Measurements from ENCODE around the gene PTPN22. TPM values are rescaled to one million over a fixed set of nuclear protein-coding genes. Genes with fewer than 3 reads are reported as not detected.

Gene PTPN22
- total and polyA plus RNA-seq, 8 donors = 0.57 to 2.3 (median 1.1) TPM

GRCh38 chr1:113805639-113806038 lies 65.9 kb downstream of the PTPN22 start:
- TF ChIP-seq, protein P1, sequence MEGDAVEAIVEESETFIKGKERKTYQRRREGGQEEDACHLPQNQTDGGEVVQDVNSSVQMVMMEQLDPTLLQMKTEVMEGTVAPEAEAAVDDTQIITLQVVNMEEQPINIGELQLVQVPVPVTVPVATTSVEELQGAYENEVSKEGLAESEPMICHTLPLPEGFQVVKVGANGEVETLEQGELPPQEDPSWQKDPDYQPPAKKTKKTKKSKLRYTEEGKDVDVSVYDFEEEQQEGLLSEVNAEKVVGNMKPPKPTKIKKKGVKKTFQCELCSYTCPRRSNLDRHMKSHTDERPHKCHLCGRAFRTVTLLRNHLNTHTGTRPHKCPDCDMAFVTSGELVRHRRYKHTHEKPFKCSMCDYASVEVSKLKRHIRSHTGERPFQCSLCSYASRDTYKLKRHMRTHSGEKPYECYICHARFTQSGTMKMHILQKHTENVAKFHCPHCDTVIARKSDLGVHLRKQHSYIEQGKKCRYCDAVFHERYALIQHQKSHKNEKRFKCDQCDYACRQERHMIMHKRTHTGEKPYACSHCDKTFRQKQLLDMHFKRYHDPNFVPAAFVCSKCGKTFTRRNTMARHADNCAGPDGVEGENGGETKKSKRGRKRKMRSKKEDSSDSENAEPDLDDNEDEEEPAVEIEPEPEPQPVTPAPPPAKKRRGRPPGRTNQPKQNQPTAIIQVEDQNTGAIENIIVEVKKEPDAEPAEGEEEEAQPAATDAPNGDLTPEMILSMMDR (IDR thresholded peaks at IDR 0.05) = no peak
- no peak for FAIRE-seq

DNA sequence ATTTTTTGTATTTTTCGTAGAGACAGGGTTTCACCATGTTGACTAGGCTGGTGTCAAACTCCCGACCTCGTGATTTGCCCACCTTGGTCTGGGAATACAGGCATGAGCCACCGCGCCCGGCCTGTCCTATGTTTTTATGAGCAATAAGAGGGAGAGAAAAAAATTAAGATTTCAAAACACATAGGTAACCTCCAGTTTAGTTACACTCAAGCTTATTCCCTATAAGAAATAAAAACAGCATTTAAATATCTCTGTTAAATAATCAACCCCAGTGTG lies 66.3 kb downstream of the PTPN22 start:
- Histone ChIP-seq H3K27ac (peak overlapping the region; percentile 13 to 84 (median 58)), H3K9me3 (no peaks in the 10 kb centered on the region), H3K36me3 (no peaks in the 10 kb centered on the region), H3K4me3 (peak overlapping the region in 1 of 4 donors; percentile 5), H3K4me1 (peaks cover 18 to 60% (median 58%) of the 10 kb centered on the region in 3 donors), H3K27me3 (no peaks in the 10 kb centered on the region)
- 87 to 90% methylated on average over 6 of the region's 6 CpGs for WGBS, 2 donors
- intact Hi-C loops (cut with DNase I) = no loop called here
- TF ChIP-seq, protein P1 (IDR thresholded peaks at IDR 0.05) = no peak
- ATAC-seq = no peak
- FAIRE-seq = no peak
- DNase-seq = peak in 1 of 6 donors; percentile 18

More at GRCh38 chr1:113805639-113806038, 65.9 kb downstream of the PTPN22 start:
- H3K36me3 ChIP-seq = no peaks in the 10 kb centered on the region
- peak overlapping the region in 2 of 4 donors; percentile 71 to 84 for H3K27ac ChIP-seq
- no peak for ATAC-seq
- intact Hi-C loops (cut with DNase I) = no loop called here
- 86 to 90% methylated on average over 4 of the region's 4 CpGs for WGBS, 2 donors
- H3K4me1 ChIP-seq = peaks cover 18 to 60% (median 53%) of the 10 kb centered on the region in 3 donors
- H3K4me3 ChIP-seq = no peak overlapping the region
- no peak for DNase-seq
- no peaks in the 10 kb centered on the region for H3K9me3 ChIP-seq
- H3K27me3 ChIP-seq = no peaks in the 10 kb centered on the region

DNA sequence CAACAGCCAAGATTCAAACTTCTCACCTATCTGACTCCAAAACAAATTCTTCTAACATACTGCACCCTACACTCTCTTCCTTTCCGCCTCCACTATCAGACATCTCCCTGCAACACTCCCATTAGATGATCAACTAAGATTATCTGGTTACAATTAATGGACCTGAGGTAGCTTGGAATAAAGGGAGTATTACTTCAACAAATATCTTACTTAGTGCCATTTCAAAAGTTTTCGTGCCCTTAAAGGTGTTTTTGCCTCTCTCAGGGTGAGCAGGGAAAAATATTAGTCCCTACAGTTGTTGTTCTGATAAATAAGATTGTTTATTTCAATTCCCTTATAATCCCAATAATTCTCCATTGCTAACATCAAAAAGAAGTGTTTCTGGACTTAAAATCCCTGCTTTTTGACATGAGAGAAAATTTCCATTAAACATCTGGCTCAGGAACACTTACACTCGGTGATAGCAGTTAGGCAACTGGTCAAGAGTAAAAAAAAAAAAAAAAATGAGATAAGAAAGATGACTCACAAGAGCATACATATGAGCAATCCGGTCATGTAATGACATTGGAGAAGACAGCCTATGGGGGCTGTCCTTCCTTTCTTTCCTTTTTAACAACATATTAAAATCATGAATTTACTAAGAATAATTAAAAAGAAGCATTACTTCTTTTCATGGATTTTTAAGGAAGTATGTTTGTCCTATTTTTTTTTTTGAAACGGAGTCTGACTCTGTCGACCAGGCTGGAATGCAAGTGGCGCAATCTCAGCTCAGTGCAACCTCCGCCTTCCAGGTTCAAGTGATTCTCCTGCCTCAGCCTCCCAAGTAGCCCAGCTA lies 66.9 kb downstream of the PTPN22 start:
- H3K4me3 ChIP-seq = peak overlapping the region in 1 of 4 donors; percentile 5
- peak overlapping the region; percentile 49 to 84 (median 69) for H3K27ac ChIP-seq
- FAIRE-seq = peak; percentile 37
- no peaks in the 10 kb centered on the region for H3K9me3 ChIP-seq
- intact Hi-C loops (cut with DNase I) = no loop called here
- TF ChIP-seq, protein P1 (IDR thresholded peaks at IDR 0.05) = no peak
- no peaks in the 10 kb centered on the region for H3K36me3 ChIP-seq
- peak; percentile 90 to 94 (median 92) for ATAC-seq
- no peaks in the 10 kb centered on the region for H3K27me3 ChIP-seq
- peaks cover 18 to 63% (median 60%) of the 10 kb centered on the region in 3 donors for H3K4me1 ChIP-seq
- DNase-seq = peak in 1 of 6 donors; percentile 34
- WGBS, 2 donors = 32% methylated on average over 8 of the region's 8 CpGs

DNA sequence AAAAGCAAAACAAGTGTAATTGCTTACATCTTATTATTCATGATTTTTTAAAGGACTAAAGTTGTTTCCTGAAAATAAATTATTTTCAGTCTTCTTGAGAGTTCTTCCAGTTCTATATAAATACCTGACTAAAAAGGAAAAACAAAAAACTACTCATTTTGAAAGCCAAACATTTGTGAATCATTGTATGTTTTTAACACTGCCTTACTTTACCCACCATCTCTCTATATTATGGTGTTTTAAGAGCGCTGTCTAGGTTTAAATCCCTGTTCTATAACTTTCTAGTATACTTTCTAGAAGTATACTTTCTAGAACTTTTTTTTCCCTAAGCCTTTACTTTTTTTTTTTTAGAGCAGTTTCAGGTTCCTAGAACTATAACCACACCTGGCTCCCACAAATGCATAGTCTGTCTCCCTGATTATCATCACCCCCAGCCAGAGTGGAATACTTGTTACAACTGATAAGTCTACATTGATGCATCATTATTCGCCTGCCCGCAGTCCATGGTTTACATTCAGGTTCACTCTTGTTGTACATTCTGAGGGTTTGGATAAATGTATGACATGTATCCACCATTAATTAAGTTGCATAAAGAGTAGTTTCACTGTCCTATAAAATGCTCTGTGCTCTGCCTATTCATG lies 69.0 kb downstream of the PTPN22 start:
- ATAC-seq = no peak
- H3K4me3 ChIP-seq = no peak overlapping the region
- intact Hi-C loops (cut with DNase I) = no loop called here
- no peak for FAIRE-seq
- peak overlapping the region in 1 of 4 donors; percentile 84 for H3K27ac ChIP-seq
- H3K9me3 ChIP-seq = no peaks in the 10 kb centered on the region
- peaks cover 23 to 62% (median 49%) of the 10 kb centered on the region in 3 donors for H3K4me1 ChIP-seq
- no peaks in the 10 kb centered on the region for H3K27me3 ChIP-seq
- no peaks in the 10 kb centered on the region for H3K36me3 ChIP-seq
- TF ChIP-seq, protein P1 (IDR thresholded peaks at IDR 0.05) = no peak
- DNase-seq = no peak
- 93 to 94% methylated on average over 3 of the region's 3 CpGs for WGBS, 2 donors

All from pancreas (tissue), 10 donors.